ENCODE results near the gene IRGC. TPM values are rescaled to one million over a fixed set of nuclear protein-coding genes. Genes with fewer than 3 reads are reported as not detected.
A peak's percentile ranks its signal among the peaks of the same experiment; 100 is the strongest.

IRGC gene
- total and polyA plus RNA-seq, 9 of the 15 experiments (the other 6 are each of a cell fraction or from before 2014, with no cell fraction given): not detected

DNA sequence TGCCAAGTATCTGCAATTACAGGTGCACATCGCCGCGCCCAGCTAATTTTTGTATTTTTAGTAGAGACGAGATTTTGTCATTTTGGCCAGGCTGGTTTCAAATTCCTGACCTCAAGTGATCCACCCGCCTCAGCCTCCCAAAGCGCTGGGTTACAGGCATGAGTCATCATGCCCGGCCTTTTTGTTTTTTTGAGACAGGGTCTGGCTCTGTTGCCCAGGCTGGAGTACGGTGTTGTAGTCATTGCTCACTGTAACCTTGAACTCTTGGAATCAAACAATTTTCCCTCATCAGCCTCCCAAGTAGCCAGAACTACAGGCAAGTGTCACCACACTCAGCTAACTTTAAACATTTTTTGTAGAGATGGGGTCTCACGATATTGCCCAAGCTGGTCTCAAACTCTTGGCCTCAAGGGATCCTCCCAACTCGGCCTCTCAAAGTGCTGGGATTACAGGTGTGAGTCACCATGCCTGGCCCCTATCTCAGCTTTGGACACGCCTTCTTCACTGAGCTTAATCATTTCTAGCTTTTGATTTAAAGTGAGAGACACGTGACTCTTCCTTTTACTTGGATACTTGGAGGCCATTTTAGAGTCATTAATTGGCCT lies 4.0 kb upstream of the IRGC start (continued):
- TF ChIP-seq, protein P1, sequence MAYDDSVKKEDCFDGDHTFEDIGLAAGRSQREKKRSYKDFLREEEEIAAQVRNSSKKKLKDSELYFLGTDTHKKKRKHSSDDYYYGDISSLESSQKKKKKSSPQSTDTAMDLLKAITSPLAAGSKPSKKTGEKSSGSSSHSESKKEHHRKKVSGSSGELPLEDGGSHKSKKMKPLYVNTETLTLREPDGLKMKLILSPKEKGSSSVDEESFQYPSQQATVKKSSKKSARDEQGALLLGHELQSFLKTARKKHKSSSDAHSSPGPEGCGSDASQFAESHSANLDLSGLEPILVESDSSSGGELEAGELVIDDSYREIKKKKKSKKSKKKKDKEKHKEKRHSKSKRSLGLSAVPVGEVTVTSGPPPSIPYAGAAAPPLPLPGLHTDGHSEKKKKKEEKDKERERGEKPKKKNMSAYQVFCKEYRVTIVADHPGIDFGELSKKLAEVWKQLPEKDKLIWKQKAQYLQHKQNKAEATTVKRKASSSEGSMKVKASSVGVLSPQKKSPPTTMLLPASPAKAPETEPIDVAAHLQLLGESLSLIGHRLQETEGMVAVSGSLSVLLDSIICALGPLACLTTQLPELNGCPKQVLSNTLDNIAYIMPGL (CRISPR knock-in tag; IDR thresholded peaks at IDR 0.05): no peak
- TF ChIP-seq ATF3 (IDR thresholded peaks at IDR 0.05): peak; percentile 84
- no peak for TF ChIP-seq ATF3 (CRISPR knock-in tag; conservative IDR thresholded peaks at IDR 0.05)
- no peak for TF ChIP-seq EWSR1 (IDR thresholded peaks at IDR 0.05; ENCODE audit: borderline replicate concordance, low read depth, partially characterized antibody)
- TF ChIP-seq, protein P2, sequence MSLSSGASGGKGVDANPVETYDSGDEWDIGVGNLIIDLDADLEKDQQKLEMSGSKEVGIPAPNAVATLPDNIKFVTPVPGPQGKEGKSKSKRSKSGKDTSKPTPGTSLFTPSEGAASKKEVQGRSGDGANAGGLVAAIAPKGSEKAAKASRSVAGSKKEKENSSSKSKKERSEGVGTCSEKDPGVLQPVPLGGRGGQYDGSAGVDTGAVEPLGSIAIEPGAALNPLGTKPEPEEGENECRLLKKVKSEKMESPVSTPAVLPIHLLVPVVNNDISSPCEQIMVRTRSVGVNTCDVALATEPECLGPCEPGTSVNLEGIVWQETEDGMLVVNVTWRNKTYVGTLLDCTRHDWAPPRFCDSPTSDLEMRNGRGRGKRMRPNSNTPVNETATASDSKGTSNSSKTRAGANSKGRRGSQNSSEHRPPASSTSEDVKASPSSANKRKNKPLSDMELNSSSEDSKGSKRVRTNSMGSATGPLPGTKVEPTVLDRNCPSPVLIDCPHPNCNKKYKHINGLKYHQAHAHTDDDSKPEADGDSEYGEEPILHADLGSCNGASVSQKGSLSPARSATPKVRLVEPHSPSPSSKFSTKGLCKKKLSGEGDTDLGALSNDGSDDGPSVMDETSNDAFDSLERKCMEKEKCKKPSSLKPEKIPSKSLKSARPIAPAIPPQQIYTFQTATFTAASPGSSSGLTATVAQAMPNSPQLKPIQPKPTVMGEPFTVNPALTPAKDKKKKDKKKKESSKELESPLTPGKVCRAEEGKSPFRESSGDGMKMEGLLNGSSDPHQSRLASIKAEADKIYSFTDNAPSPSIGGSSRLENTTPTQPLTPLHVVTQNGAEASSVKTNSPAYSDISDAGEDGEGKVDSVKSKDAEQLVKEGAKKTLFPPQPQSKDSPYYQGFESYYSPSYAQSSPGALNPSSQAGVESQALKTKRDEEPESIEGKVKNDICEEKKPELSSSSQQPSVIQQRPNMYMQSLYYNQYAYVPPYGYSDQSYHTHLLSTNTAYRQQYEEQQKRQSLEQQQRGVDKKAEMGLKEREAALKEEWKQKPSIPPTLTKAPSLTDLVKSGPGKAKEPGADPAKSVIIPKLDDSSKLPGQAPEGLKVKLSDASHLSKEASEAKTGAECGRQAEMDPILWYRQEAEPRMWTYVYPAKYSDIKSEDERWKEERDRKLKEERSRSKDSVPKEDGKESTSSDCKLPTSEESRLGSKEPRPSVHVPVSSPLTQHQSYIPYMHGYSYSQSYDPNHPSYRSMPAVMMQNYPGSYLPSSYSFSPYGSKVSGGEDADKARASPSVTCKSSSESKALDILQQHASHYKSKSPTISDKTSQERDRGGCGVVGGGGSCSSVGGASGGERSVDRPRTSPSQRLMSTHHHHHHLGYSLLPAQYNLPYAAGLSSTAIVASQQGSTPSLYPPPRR (CRISPR knock-in tag; IDR thresholded peaks at IDR 0.05; ENCODE audit: borderline replicate concordance): no peak
- TF ChIP-seq CBFA2T2 (conservative IDR thresholded peaks at IDR 0.05): 0 out of 2 replicates have a peak, but pooled peaks have one; percentile 17
- TF ChIP-seq ZNF445 (CRISPR knock-in tag; IDR thresholded peaks at IDR 0.05; ENCODE audit: low read depth): no peak
- no peak for TF ChIP-seq U2AF2 (optimal IDR thresholded peaks at IDR 0.05; ENCODE audit: low read depth, low read length)
- TF ChIP-seq FOS (IDR thresholded peaks at IDR 0.05; ENCODE audit: extremely low read depth, insufficient read length): no peak
- no peak for TF ChIP-seq HLTF (IDR thresholded peaks at IDR 0.05)
- no peak for TF ChIP-seq GTF2E2 (tag; IDR thresholded peaks at IDR 0.05)
- TF ChIP-seq RAD21 (CRISPR knock-in tag; conservative IDR thresholded peaks at IDR 0.05 in 1 of 2, IDR thresholded peaks at IDR 0.05 in 1 of 2): no peak
- TF ChIP-seq, protein P3, sequence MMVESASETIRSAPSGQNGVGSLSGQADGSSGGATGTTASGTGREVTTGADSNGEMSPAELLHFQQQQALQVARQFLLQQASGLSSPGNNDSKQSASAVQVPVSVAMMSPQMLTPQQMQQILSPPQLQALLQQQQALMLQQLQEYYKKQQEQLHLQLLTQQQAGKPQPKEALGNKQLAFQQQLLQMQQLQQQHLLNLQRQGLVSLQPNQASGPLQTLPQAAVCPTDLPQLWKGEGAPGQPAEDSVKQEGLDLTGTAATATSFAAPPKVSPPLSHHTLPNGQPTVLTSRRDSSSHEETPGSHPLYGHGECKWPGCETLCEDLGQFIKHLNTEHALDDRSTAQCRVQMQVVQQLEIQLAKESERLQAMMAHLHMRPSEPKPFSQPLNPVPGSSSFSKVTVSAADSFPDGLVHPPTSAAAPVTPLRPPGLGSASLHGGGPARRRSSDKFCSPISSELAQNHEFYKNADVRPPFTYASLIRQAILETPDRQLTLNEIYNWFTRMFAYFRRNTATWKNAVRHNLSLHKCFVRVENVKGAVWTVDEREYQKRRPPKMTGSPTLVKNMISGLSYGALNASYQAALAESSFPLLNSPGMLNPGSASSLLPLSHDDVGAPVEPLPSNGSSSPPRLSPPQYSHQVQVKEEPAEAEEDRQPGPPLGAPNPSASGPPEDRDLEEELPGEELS (CRISPR knock-in tag; IDR thresholded peaks at IDR 0.05; ENCODE audit: borderline replicate concordance): no peak
- TF ChIP-seq NFYB (IDR thresholded peaks at IDR 0.05; ENCODE audit: extremely low read depth, insufficient read length): no peak
- no peak for TF ChIP-seq BRF2 (IDR thresholded peaks at IDR 0.05; ENCODE audit: borderline replicate concordance, insufficient read depth, insufficient read length)
- TF ChIP-seq POLR2G (IDR thresholded peaks at IDR 0.05; ENCODE audit: low read depth, low read length): no peak

Data from K562 (cell line).